Suprapubic skin (tissue), 4 donors: ENCODE measurements around the gene CCDC70. TPM values are rescaled to one million over a fixed set of nuclear protein-coding genes. Genes with fewer than 3 reads are reported as not detected.

Experiments
- DNase-seq, 2 donors: peaks; one replicate each; pipeline ENCODE4 v3.0.0-alpha.2; 2019; ENCODE audit warnings: low spot score in 2 of 2
- H3K27ac ChIP-seq: fragments of 200-600 bp; sonication (generic); one replicate; pipeline ENCODE4 v1.5.1; 2019
- H3K27me3 ChIP-seq: fragments of 200-600 bp; sonication (generic); one replicate; pipeline ENCODE4 v1.5.1; 2019
- H3K36me3 ChIP-seq: fragments of 200-600 bp; sonication (generic); one replicate; pipeline ENCODE4 v1.5.1; 2019
- H3K4me1 ChIP-seq: fragments of 200-600 bp; sonication (generic); one replicate; pipeline ENCODE4 v1.5.1; 2019
- H3K4me3 ChIP-seq: fragments of 200-600 bp; sonication (generic); one replicate; pipeline ENCODE4 v1.5.1; 2019; ENCODE audit warnings: mild to moderate bottlenecking
- H3K9me3 ChIP-seq: fragments of 200-600 bp; sonication (generic); one replicate; pipeline ENCODE4 v1.5.1; 2019
- EP300 ChIP-seq: sonication (generic); formaldehyde crosslinking; IDR thresholded peaks from one replicate; pipeline ENCODE4 v1.6.1; 2017; ENCODE audit warnings: antibody characterized with exemption
- POLR2A ChIP-seq, 2 donors: fragments of 450-650 bp; IDR thresholded peaks; one replicate each; pipeline ENCODE4 v1.6.1; 2017; ENCODE audit warnings: antibody characterized with exemption in 2 of 2, mild to moderate bottlenecking in 2 of 2, moderate library complexity in 2 of 2
- POLR2AphosphoS5 ChIP-seq, 3 donors: sonication (generic); formaldehyde crosslinking; IDR thresholded peaks; one replicate each; pipeline ENCODE4 v1.6.1; 2017; ENCODE audit warnings: antibody characterized with exemption in 3 of 3
- WGBS: methylation state at CpG from one replicate; pipeline ENCODE4 v1.1.5; 2018; 5-methylcytosine and 5-hydroxymethylcytosine counted together
- total RNA-seq, 4 donors: library from RNA; depleted of rRNA; stranded (reverse); fragments of >200 nt; gene quantifications; one replicate each; pipeline ENCODE4 v1.1.0, GENCODE V29; 2016
- TF ChIP-seq, protein P1 (sequence below), 2 donors: fragments of 200-600 bp in 1 of 2; fragments of 450-650 bp in 1 of 2; sonication (generic) in 1 of 2; IDR thresholded peaks; one replicate each; pipeline ENCODE4 v1.5.1; 2016 to 2019; ENCODE audit warnings: antibody characterized with exemption in 2 of 2, mild to moderate bottlenecking in 1 of 2, moderate library complexity in 1 of 2

The CCDC70 gene
- total RNA-seq, 4 donors from 2014 or later = not detected

DNA sequence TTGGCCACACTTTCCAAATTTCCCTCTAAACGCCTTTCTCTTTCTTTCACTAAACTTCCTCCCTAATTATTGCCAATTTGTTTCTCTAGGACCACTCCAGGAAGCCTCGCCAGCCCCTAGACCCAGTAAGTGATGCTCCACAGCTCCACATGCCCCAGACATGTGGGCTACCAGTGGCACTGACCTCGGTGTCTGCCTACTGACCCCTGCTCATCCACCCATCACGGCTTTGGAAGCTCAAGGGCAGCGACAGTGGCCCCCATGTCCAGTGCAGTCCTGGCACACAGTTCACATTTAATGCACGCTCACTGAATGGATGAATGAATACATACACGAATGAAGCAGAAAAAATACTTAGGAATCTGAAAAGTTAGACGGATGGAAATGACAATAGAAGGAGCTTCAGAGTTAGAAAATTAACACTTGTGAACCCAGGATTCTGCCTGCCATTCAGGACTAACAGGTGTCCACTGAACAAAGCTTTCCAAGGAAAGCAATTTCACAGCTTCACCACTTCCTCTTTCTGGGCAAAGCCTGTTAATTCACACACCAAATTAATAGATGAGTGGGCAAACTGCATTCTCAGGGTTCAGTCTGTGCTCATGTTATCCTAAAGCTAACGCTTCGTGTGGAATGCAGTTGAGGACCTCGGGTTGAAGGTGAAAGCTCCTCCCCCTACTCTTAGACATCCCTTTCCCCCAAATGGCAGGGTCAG, 50.9 kb downstream of the CCDC70 start:
- WGBS = 72% methylated on average over 11 of the region's 11 CpGs
- TF ChIP-seq EP300 (no peak), POLR2A (IDR thresholded peaks at IDR 0.05) (no peak), POLR2AphosphoS5 (IDR thresholded peaks at IDR 0.05) (no peak)
- TF ChIP-seq, protein P1, sequence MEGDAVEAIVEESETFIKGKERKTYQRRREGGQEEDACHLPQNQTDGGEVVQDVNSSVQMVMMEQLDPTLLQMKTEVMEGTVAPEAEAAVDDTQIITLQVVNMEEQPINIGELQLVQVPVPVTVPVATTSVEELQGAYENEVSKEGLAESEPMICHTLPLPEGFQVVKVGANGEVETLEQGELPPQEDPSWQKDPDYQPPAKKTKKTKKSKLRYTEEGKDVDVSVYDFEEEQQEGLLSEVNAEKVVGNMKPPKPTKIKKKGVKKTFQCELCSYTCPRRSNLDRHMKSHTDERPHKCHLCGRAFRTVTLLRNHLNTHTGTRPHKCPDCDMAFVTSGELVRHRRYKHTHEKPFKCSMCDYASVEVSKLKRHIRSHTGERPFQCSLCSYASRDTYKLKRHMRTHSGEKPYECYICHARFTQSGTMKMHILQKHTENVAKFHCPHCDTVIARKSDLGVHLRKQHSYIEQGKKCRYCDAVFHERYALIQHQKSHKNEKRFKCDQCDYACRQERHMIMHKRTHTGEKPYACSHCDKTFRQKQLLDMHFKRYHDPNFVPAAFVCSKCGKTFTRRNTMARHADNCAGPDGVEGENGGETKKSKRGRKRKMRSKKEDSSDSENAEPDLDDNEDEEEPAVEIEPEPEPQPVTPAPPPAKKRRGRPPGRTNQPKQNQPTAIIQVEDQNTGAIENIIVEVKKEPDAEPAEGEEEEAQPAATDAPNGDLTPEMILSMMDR (IDR thresholded peaks at IDR 0.05) = no peak
- Histone ChIP-seq H3K36me3 (no peaks in the 10 kb centered on the region), H3K4me3 (no peak overlapping the region), H3K9me3 (no peaks in the 10 kb centered on the region), H3K27ac (no peak overlapping the region), H3K27me3 (no peaks in the 10 kb centered on the region), H3K4me1 (no peaks in the 10 kb centered on the region)
- DNase-seq = peak in 1 of 2 donors; percentile 38

DNA sequence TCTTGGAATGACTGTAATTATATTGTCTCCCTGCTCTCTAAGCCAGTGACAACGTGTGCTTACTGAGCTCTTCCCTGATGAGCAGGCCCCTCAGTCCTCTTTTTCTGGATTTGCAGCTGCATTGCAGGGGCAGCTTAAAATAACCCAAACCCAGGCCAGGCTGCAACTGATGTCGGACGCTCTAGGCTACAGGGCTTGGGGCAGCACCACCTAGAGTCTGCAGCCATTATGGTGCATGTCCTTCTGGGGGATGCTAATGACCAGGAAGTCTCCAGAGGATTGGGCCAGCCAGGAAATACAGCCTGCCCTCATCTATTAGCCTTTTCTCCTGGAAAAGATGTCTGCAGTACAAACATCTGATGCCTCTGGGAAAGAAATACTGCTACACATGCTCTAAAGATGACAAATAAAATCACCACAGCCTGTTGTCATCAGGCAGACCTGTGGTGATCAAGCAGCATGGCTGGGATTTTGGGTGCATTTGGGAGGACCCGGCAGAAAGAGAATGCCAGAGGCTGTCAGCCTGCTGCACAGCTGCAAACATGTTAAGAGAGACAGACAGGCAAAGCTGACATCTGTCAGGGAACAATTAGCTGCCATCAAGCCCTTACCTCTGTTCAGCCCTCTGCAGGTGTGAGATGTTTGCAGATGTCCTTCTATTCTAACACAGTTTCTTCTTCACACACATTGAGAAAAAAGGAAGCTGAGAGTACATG, 51.8 kb downstream of the CCDC70 start:
- TF ChIP-seq, protein P1 (IDR thresholded peaks at IDR 0.05) = no peak
- TF ChIP-seq EP300 = no peak
- TF ChIP-seq POLR2AphosphoS5 (IDR thresholded peaks at IDR 0.05) = no peak
- TF ChIP-seq POLR2A (IDR thresholded peaks at IDR 0.05) = no peak
- 45% methylated on average over 3 of the region's 4 CpGs for WGBS
- Histone ChIP-seq H3K4me1 (no peaks in the 10 kb centered on the region), H3K9me3 (no peaks in the 10 kb centered on the region), H3K27ac (no peak overlapping the region), H3K36me3 (no peaks in the 10 kb centered on the region), H3K27me3 (no peaks in the 10 kb centered on the region), H3K4me3 (no peak overlapping the region)
- DNase-seq = peak in 1 of 2 donors; percentile 24

DNA sequence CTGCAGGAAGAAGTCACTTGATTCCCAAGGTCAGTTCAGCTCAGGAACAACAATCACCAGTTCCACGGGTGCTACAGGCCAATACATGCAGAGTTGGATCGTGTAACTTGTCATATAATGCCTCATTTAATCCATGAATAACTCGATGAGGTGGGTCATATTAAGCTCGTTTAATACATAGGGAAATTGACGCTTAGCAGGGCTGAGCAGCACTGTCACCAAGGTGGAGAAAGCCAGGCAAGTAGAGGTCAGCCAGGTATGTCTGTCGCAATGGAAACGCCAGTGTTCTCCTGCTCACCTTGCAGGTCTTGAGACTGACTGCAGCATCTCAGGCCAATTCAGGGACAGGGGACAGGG, 52.3 kb downstream of the CCDC70 start:
- DNase-seq = no peak
- Histone ChIP-seq H3K27ac (no peak overlapping the region), H3K4me1 (no peaks in the 10 kb centered on the region), H3K9me3 (no peaks in the 10 kb centered on the region), H3K27me3 (no peaks in the 10 kb centered on the region), H3K36me3 (no peaks in the 10 kb centered on the region), H3K4me3 (no peak overlapping the region)
- 69% methylated on average over 7 of the region's 7 CpGs for WGBS
- TF ChIP-seq EP300 (no peak), POLR2AphosphoS5 (IDR thresholded peaks at IDR 0.05) (no peak), POLR2A (IDR thresholded peaks at IDR 0.05) (no peak)
- TF ChIP-seq, protein P1 (IDR thresholded peaks at IDR 0.05) = no peak

Other genes with a start within 250 kb of the CCDC70 start
- gene DHRS12, start 57.8 kb upstream of the CCDC70 start, total RNA-seq = 10 to 100 TPM in 2 of 4 donors, 1 to 10 TPM in 2; 3.5 to 25.8 (median 10.8) TPM
- gene TMEM272, start 16.8 kb upstream of the CCDC70 start, total RNA-seq = under 1 TPM in 3 of 4 donors, not detected in 1; 0.13 to 0.24 (median 0.17) TPM
- gene ATP7B, start 149.5 kb downstream of the CCDC70 start, total RNA-seq = 1 to 10 TPM; 2.0 to 8.3 (median 5.1) TPM
- 10 to 100 TPM in 3 of 4 donors, 1 to 10 TPM in 1; 7.4 to 23.7 (median 13.2) TPM for gene ALG11, start 150.4 kb downstream of the CCDC70 start, total RNA-seq
- 10 to 100 TPM in 2 of 4 donors, 1 to 10 TPM in 2; 8.7 to 13.6 (median 10.3) TPM for gene UTP14C, start 162.7 kb downstream of the CCDC70 start, total RNA-seq